ENCODE measurements around the gene ABHD12. TPM values are rescaled to one million over a fixed set of nuclear protein-coding genes. Genes with fewer than 3 reads are reported as not detected.
A peak's percentile ranks its signal among the peaks of the same experiment; 100 is the strongest.
"Not testable (repeated sequence)": the region's sequence is repeated elsewhere in the genome, so short reads cannot be mapped to it uniquely, and the experiment has no call there.

The ABHD12 gene
- total and polyA plus RNA-seq, 8 donors: 44.4 to 73.0 (median 57.5) TPM

DNA sequence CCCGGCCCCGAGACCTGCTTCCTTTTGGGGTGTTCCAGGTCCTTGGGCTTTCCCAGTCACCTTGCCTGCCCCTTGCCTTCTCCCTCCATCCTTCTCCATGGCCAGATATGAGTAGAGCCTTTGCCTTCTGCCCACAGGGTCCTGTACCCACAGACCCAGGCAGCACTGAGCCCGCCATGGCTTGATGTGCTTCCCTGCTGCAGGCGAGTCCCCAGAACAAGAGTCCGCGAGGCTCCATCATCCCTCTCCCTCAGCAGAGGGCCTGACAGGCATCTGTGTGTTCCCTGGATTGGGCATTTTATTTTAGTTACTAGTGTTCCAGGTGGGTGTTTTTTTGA, 120.8 kb downstream of the ABHD12 start:
- peak in 3 of 6 donors; percentile 11 to 35 (median 34) for DNase-seq
- no peaks in the 10 kb centered on the region for H3K4me1 ChIP-seq
- 99 to 100% methylated on average over 6 of the region's 6 CpGs for WGBS, 2 donors
- no peak for ATAC-seq
- intact Hi-C loops (cut with DNase I): no loop called here
- H3K4me3 ChIP-seq: no peak overlapping the region
- no peak for TF ChIP-seq CTCF (IDR thresholded peaks at IDR 0.05)
- peaks cover 4 to 25% (median 10%) of the 10 kb centered on the region in 3 donors for H3K36me3 ChIP-seq
- no peak overlapping the region for H3K27ac ChIP-seq
- H3K9me3 ChIP-seq: no peaks in the 10 kb centered on the region
- H3K27me3 ChIP-seq: no peaks in the 10 kb centered on the region
- no peak for FAIRE-seq

- Histone ChIP-seq H3K27me3 (no peaks in the 10 kb centered on the region), H3K4me1 (no peaks in the 10 kb centered on the region), H3K36me3 (peaks cover 4 to 22% (median 6%) of the 10 kb centered on the region in 3 donors), H3K9me3 (no peaks in the 10 kb centered on the region), H3K27ac (no peak overlapping the region), H3K4me3 (no peak overlapping the region)
- 85 to 89% methylated on average over 11 of the region's 11 CpGs for WGBS, 2 donors
- intact Hi-C loops (cut with DNase I): no loop called here
- ATAC-seq (no peak), DNase-seq (peak in 1 of 6 donors; percentile 22), FAIRE-seq (no peak)
- TF ChIP-seq CTCF (IDR thresholded peaks at IDR 0.05): no peak
These were observed 121.4 kb downstream of the ABHD12 start for GRCh38 chr20:25269057-25269832.

DNA sequence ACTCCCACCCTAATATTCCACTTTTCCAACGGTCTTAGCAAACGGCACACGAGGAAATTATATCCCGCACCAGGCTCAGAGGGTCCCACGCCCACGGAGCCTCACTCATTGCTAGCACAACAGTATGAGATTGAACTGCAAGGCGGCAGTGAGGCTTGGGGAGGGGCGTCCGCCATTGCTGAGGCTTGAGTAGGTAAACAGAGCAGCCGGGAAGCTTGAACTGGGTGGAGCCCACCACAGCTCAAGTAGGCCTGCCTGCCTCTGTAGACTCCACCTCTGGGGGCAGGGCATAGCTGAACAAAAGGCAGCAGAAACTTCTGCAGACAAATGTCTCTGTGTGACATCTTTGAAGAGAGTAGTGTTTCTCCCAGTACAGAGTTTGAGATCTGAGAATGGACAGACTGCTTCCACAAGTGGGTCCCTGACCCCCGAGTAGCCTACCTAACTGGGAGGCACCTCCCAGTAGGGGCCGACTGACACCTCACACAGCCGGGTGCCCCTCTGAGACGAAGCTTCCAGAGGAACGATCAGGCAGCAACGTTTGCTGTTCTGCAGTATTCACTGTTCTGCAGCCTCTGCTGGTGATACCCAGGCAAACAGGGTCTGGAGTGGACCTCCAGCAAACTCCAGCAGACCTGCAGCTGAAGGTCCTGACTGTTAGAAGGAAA, 129.7 kb downstream of the ABHD12 start:
- 89 to 94% methylated on average over 16 of the region's 16 CpGs for WGBS, 2 donors
- H3K4me1 ChIP-seq; intact Hi-C loops (cut with DNase I); H3K27ac ChIP-seq; H3K27me3 ChIP-seq; DNase-seq; H3K36me3 ChIP-seq; ATAC-seq; FAIRE-seq; H3K9me3 ChIP-seq; H3K4me3 ChIP-seq: not testable (repeated sequence)

DNA sequence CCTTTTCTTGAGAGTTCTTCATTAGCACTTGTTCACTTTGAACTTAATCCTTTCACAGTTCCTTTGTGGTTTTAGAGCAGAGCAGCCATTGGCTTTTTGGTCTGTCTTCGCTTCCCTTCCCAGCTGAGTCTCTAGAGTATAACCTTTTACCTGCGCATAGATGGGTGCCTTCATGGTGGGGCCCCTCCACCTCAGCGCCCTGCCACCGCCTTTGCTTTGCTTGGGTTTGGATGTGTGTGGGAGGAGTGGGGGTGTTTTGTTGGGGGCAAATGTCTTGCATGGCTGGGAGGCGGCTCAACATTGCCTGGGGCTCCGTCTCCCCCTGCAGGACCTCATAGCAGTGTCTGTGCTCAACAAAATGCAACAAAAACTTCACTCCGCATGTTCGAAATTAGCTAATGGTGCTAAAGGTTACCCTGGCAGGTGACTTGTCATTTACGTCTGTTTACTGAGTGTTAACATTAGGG, 130.8 kb downstream of the ABHD12 start:
- ATAC-seq (no peak), FAIRE-seq (no peak), DNase-seq (no peak)
- 94 to 95% methylated on average over 9 of the region's 9 CpGs for WGBS, 2 donors
- intact Hi-C loops (cut with DNase I): no loop called here
- Histone ChIP-seq H3K9me3 (no peaks in the 10 kb centered on the region), H3K27ac (no peak overlapping the region), H3K36me3 (no peaks in the 10 kb centered on the region), H3K4me1 (peaks cover 0 to 7% (median 0%) of the 10 kb centered on the region in 3 donors), H3K27me3 (no peaks in the 10 kb centered on the region), H3K4me3 (no peak overlapping the region)
- no peak for TF ChIP-seq CTCF (IDR thresholded peaks at IDR 0.05)

- Histone ChIP-seq H3K27ac (no peak overlapping the region), H3K27me3 (no peaks in the 10 kb centered on the region), H3K4me3 (no peak overlapping the region), H3K36me3 (no peaks in the 10 kb centered on the region), H3K9me3 (no peaks in the 10 kb centered on the region), H3K4me1 (peaks cover 0 to 7% (median 0%) of the 10 kb centered on the region in 3 donors)
- intact Hi-C loops (cut with DNase I): no loop called here
- no peak for TF ChIP-seq CTCF (IDR thresholded peaks at IDR 0.05)
- FAIRE-seq: no peak
- DNase-seq: no peak
- WGBS, 2 donors: 92 to 93% methylated on average over 12 of the region's 12 CpGs
- no peak for ATAC-seq
These were observed 131.3 kb downstream of the ABHD12 start for GRCh38 chr20:25259358-25259757.

Measured in pancreas (tissue), 10 donors.